Measurements from ENCODE around the gene BUD23. TPM values are rescaled to one million over a fixed set of nuclear protein-coding genes. Genes with fewer than 3 reads are reported as not detected.
A peak's percentile ranks its signal among the peaks of the same experiment; 100 is the strongest.

The BUD23 gene
- total and polyA plus RNA-seq, 9 of the 15 experiments (the other 6 are each of a cell fraction or from before 2014, with no cell fraction given) = 79.5 to 270 (median 150) TPM

- TF ChIP-seq MGA (IDR thresholded peaks at IDR 0.05) (peak; percentile 91), SIN3A (IDR thresholded peaks at IDR 0.05; ENCODE audit: borderline replicate concordance in 2 of 2, control insufficient read depth in 1 of 2, low read depth in 2 of 2, low read length in 2 of 2) (peak; percentile 96 to 98), KLF1 (tag; IDR thresholded peaks at IDR 0.05) (no peak), DMBX1 (CRISPR knock-in tag; IDR thresholded peaks at IDR 0.05; ENCODE audit: borderline replicate concordance) (no peak), AFF1 (IDR thresholded peaks at IDR 0.05; ENCODE audit: low read depth in 1 of 2, partially characterized antibody in 2 of 2) (peak in 1 of 2 experiments; percentile 41), ZHX1 (conservative IDR thresholded peaks at IDR 0.05; ENCODE audit: low read length) (no peak), PHTF2 (CRISPR knock-in tag; IDR thresholded peaks at IDR 0.05) (no peak)
These were observed at the start of gene BUD23, which contains the start of gene DNAJC30 (continued) for GRCh38 chr7:73683056-73683787.
